ENCODE results near the gene OSCAR. TPM values are rescaled to one million over a fixed set of nuclear protein-coding genes. Genes with fewer than 3 reads are reported as not detected.

The OSCAR gene
- total RNA-seq, 1 donor, result under 0.01 TPM

- no peak overlapping the region for H3K4me3 ChIP-seq (ENCODE audit: low read depth, low read length)
- no peak for TF ChIP-seq CTCF (IDR thresholded peaks at IDR 0.05; ENCODE audit: insufficient read depth, low read depth, low read length)
- no peak for DNase-seq (ENCODE audit: low read depth)
Measured at GRCh38 chr19:54109651-54110050, 9.0 kb upstream of the OSCAR start.

- DNase-seq (ENCODE audit: low read depth), result no peak
- no peak overlapping the region for H3K4me3 ChIP-seq (ENCODE audit: low read depth, low read length)
- TF ChIP-seq CTCF (IDR thresholded peaks at IDR 0.05; ENCODE audit: insufficient read depth, low read depth, low read length), result no peak
Measured at GRCh38 chr19:54108496-54108895, 7.9 kb upstream of the OSCAR start.

GRCh38 chr19:54107876-54108490, 7.4 kb upstream of the OSCAR start:
- no peak overlapping the region for H3K4me3 ChIP-seq (ENCODE audit: low read depth, low read length)
- no peak for TF ChIP-seq CTCF (IDR thresholded peaks at IDR 0.05; ENCODE audit: insufficient read depth, low read depth, low read length)
- no peak for DNase-seq (ENCODE audit: low read depth)

- H3K4me3 ChIP-seq (ENCODE audit: low read depth, low read length), result no peak overlapping the region
- no peak for DNase-seq (ENCODE audit: low read depth)
- TF ChIP-seq CTCF (IDR thresholded peaks at IDR 0.05; ENCODE audit: insufficient read depth, low read depth, low read length), result no peak
Measured at GRCh38 chr19:54106716-54107115, 6.1 kb upstream of the OSCAR start.

- DNase-seq (ENCODE audit: low read depth), result no peak
- no peak for TF ChIP-seq CTCF (IDR thresholded peaks at IDR 0.05; ENCODE audit: insufficient read depth, low read depth, low read length)
- no peak overlapping the region for H3K4me3 ChIP-seq (ENCODE audit: low read depth, low read length)
Measured at GRCh38 chr19:54105796-54106195, 5.2 kb upstream of the OSCAR start.

GRCh38 chr19:54104998-54105715, 4.6 kb upstream of the OSCAR start:
- H3K4me3 ChIP-seq (ENCODE audit: low read depth, low read length), result no peak overlapping the region
- DNase-seq (ENCODE audit: low read depth), result no peak
- no peak for TF ChIP-seq CTCF (IDR thresholded peaks at IDR 0.05; ENCODE audit: insufficient read depth, low read depth, low read length)

Measured in fibroblast of villous mesenchyme (primary cell).